Muscle layer of duodenum (tissue), 2 donors: ENCODE results near the gene KCNK17.

ENCODE experiments used
- H3K27ac ChIP-seq: one replicate; pipeline ENCODE4 v1.7.0; 2013; ENCODE audit warnings: mild to moderate bottlenecking, low read length
- H3K27me3 ChIP-seq: one replicate; pipeline ENCODE4 v1.7.0; 2013; ENCODE audit warnings: low read depth, mild to moderate bottlenecking, control low read depth, low read length
- H3K36me3 ChIP-seq, 2 donors: one replicate each; pipeline ENCODE4 v1.7.0; 2013; ENCODE audit warnings: low read length in 2 of 2, control low read depth in 1 of 2, mild to moderate bottlenecking in 1 of 2; ENCODE audit not compliant: insufficient read depth in 2 of 2, control insufficient read depth in 1 of 2
- H3K4me1 ChIP-seq, 2 donors: one replicate each; pipeline ENCODE4 v1.7.0; 2013; ENCODE audit warnings: low read length in 2 of 2, mild to moderate bottlenecking in 2 of 2, control low read depth in 1 of 2, moderate library complexity in 1 of 2; ENCODE audit not compliant: insufficient read depth in 2 of 2, control insufficient read depth in 1 of 2
- H3K4me3 ChIP-seq, 2 donors: one replicate each; pipeline ENCODE4 v1.7.0; 2013; ENCODE audit warnings: low read length in 2 of 2, low read depth in 1 of 2, mild to moderate bottlenecking in 1 of 2
- H3K9me3 ChIP-seq, 2 donors: one replicate each; pipeline ENCODE4 v1.7.0; 2013; ENCODE audit warnings: low read length in 2 of 2, control low read depth in 1 of 2, mild to moderate bottlenecking in 1 of 2; ENCODE audit not compliant: control insufficient read depth in 1 of 2
- donor health status: healthy.

KCNK17 gene

GRCh38 chr6:39266375-39266774 lies 47.8 kb downstream of the KCNK17 start:
- Histone ChIP-seq H3K36me3 (no peaks in the 10 kb centered on the region), H3K9me3 (no peaks in the 10 kb centered on the region), H3K27ac (no peak overlapping the region), H3K27me3 (no peaks in the 10 kb centered on the region), H3K4me3 (no peak overlapping the region), H3K4me1 (no peaks in the 10 kb centered on the region)

DNA sequence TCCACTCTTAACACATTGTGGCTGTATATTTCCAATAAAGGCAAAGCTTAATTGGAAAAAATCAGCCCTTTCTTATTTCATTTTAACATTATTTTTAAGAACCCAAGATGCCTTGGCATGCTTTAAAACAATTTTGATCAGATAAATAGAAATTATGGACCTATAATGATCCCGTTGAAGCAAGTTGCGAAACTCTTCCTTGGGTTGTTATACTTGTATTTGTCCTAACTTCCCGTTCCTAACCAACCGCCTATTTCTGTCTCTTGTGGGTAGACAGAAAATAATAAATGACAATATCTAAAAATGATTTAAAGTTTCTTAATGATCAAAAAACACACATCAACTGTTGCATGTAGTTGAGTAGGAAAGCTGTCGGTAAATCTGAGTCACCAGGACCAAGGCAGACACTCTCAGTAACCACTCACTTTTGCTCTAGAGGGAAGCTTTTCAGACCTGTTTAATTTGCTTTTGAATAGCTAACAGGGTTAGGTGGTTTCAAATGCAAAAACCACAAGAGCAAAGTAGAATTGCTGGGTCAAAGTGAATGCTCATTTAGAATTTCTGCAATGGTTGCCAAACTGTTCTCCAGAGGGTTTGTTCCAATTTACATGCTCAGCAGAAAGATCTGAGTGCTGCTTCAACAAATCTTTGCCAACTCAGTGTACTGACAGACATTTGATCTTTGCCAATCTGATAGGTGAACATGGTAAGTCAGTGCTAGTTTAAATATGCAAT lies 50.7 kb downstream of the KCNK17 start:
- Histone ChIP-seq H3K4me1 (no peaks in the 10 kb centered on the region), H3K36me3 (no peaks in the 10 kb centered on the region), H3K9me3 (no peaks in the 10 kb centered on the region), H3K27me3 (no peaks in the 10 kb centered on the region), H3K4me3 (no peak overlapping the region), H3K27ac (no peak overlapping the region)

DNA sequence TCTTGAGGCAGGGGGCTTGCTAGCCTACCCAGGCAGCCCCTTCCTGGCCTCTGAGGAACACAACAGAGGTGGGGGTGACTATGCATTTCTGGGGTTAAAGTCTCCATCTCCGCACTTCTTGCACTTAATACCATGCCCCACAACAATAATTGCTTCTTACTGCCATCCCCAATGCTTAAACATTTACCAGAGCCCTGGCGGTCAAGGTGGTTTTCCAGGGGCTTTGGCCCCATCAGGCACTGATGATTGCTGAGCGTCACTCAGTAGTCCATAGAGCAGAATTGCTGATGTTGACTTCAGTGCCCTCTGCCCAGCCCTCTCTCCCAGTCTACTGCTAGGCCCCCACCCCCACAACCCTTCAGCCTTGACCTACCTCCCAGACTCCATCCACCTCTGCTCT lies 52.5 kb downstream of the KCNK17 start:
- Histone ChIP-seq H3K4me1 (no peaks in the 10 kb centered on the region), H3K27me3 (no peaks in the 10 kb centered on the region), H3K27ac (no peak overlapping the region)

GRCh38 chr6:39260953-39261352 lies 53.3 kb downstream of the KCNK17 start:
- Histone ChIP-seq H3K36me3 (no peaks in the 10 kb centered on the region), H3K4me3 (no peak overlapping the region), H3K4me1 (no peaks in the 10 kb centered on the region), H3K27me3 (no peaks in the 10 kb centered on the region), H3K9me3 (no peaks in the 10 kb centered on the region), H3K27ac (no peak overlapping the region)

More for the DNA sequence above, 52.5 kb downstream of the KCNK17 start:
- Histone ChIP-seq H3K36me3 (no peaks in the 10 kb centered on the region), H3K4me3 (no peak overlapping the region), H3K9me3 (no peaks in the 10 kb centered on the region)

DNA sequence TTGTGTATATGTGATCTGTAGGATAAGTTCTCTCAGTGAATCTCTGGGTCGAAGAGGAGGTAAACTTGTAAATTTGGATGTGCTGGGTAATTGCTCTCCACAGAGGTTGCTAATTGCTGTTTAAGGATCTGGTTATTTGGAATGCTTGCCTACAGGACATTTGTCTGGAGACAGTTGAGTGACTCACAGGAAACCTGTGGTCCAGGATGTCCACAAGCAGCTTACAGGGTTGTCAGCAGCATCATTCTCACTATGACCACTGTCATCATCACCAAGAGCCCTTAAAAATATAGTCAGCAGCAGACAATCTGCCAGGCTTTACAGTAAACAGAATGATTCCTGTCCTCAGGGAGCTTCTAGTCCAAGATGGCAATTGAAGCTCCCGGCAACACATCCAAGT lies 53.8 kb downstream of the KCNK17 start:
- Histone ChIP-seq H3K4me3 (no peak overlapping the region), H3K36me3 (no peaks in the 10 kb centered on the region), H3K27ac (no peak overlapping the region), H3K9me3 (no peaks in the 10 kb centered on the region), H3K27me3 (no peaks in the 10 kb centered on the region), H3K4me1 (no peaks in the 10 kb centered on the region)

GRCh38 chr6:39256294-39256940 lies 57.8 kb downstream of the KCNK17 start:
- Histone ChIP-seq H3K27ac (no peak overlapping the region), H3K27me3 (no peaks in the 10 kb centered on the region), H3K9me3 (peaks cover 0 to 4% of the 10 kb centered on the region in 2 donors), H3K36me3 (no peaks in the 10 kb centered on the region), H3K4me3 (no peak overlapping the region), H3K4me1 (no peaks in the 10 kb centered on the region)

DNA sequence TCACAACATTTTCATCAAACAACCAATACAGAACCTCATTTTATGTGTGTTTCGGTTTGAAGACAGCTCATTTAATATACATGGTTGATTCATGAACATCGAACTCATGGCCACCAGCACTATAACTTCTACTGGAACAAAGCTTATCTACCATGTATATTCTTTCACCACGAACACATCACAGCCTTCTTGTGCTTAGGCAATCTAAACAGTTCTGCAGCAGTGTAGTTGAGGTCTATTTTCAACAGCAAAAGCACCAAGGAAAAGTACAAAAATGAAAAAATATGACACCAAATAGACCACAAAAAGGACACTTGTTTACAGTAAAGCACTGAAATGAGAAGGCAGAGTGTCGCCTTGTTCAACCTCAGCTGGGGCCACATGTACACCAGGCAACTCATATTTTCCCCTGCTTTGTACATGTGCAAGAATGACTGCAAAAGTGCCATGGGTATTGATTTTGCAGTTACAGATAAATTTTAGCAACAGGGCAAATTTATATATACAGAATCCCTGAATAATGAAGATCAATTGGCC lies 59.2 kb downstream of the KCNK17 start:
- no peak overlapping the region for H3K27ac ChIP-seq
- H3K9me3 ChIP-seq: peaks cover 0 to 4% of the 10 kb centered on the region in 2 donors
- no peak overlapping the region for H3K4me3 ChIP-seq
- H3K36me3 ChIP-seq: no peaks in the 10 kb centered on the region
- H3K4me1 ChIP-seq: no peaks in the 10 kb centered on the region
- H3K27me3 ChIP-seq: no peaks in the 10 kb centered on the region

DNA sequence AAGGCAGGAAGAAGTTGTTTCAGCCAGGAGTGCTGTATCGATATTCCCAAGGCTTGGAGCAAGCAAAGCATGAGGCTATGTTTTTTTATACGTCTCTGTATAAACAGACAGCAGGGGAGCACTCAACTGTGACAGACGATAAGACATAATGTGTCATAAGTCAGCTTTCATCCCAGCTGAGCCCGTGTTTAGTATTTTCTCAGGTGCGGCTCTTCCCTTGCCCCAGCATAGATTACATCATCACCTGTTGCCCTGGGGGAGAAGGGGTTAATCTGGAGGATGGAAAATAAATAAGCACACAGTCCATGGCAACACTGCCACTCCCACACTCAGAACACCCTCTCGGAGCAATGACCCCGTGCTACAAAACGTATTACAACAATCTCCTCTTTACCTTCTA lies 62.8 kb downstream of the KCNK17 start:
- no peaks in the 10 kb centered on the region for H3K27me3 ChIP-seq
- no peaks in the 10 kb centered on the region for H3K4me1 ChIP-seq
- no peak overlapping the region for H3K27ac ChIP-seq
- peaks cover 0 to 4% of the 10 kb centered on the region in 2 donors for H3K9me3 ChIP-seq
- no peaks in the 10 kb centered on the region for H3K36me3 ChIP-seq
- H3K4me3 ChIP-seq: no peak overlapping the region

- H3K4me3 ChIP-seq: no peak overlapping the region
- no peak overlapping the region for H3K27ac ChIP-seq
- H3K9me3 ChIP-seq: peaks cover 0 to 4% of the 10 kb centered on the region in 2 donors
- H3K4me1 ChIP-seq: no peaks in the 10 kb centered on the region
- no peaks in the 10 kb centered on the region for H3K27me3 ChIP-seq
- no peaks in the 10 kb centered on the region for H3K36me3 ChIP-seq
These were observed 63.7 kb downstream of the KCNK17 start for GRCh38 chr6:39250507-39250906.

DNA sequence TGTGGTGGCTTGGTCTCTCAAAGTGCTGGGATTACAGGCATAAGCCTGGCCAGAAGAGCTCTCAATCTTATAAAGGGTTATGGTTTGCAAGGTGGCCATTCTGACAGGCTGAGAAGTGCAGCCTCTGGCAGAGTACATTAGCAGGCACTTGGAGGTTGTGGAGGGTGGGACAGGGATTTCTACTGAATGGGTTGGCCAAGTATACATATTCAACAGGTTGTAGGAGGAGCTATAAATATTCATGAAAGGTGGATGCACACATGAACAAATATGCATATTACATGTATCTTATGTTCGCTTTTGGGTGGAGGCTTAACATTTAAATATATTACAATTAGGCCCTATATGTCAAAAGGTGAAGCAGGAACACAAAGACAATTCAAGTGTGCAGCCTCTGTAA lies 64.9 kb downstream of the KCNK17 start:
- H3K9me3 ChIP-seq: no peaks in the 10 kb centered on the region
- H3K36me3 ChIP-seq: no peaks in the 10 kb centered on the region
- no peak overlapping the region for H3K4me3 ChIP-seq
- H3K27ac ChIP-seq: no peak overlapping the region
- H3K4me1 ChIP-seq: no peaks in the 10 kb centered on the region
- no peaks in the 10 kb centered on the region for H3K27me3 ChIP-seq
